Activated T-helper 2 cell treated with anti-CD3 and anti-CD28 coated beads, Interferon-gamma antibody, Interleukin-2, Interleukin-4, amounts not matched to agents 10 μg/mL and 5 μg/mL and 100 μg/mL, durations not matched to agents 14 hours and 24 hours and 36 hours (primary cell): ENCODE results near the gene LRTM2. TPM values are rescaled to one million over a fixed set of nuclear protein-coding genes. Genes with fewer than 3 reads are reported as not detected.

ENCODE experiments used
- DNase-seq: peaks from one replicate; pipeline ENCODE4 v3.0.0; 2021; ENCODE audit warnings: low spot score
- H3K27ac Mint-ChIP-seq: one replicate; pipeline ENCODE4 v1.8.0; 2021; ENCODE audit warnings: mixed read lengths
- H3K27me3 Mint-ChIP-seq: one replicate; pipeline ENCODE4 v1.8.0; 2021; ENCODE audit warnings: low read depth, mixed read lengths
- H3K36me3 Mint-ChIP-seq: one replicate; pipeline ENCODE4 v1.8.0; 2021; ENCODE audit warnings: low read depth, mixed read lengths
- H3K4me1 Mint-ChIP-seq: one replicate; pipeline ENCODE4 v1.8.0; 2021; ENCODE audit warnings: low read depth, mixed read lengths
- H3K4me3 Mint-ChIP-seq: one replicate; pipeline ENCODE4 v1.8.0; 2021; ENCODE audit warnings: low read depth, mild to moderate bottlenecking, moderate library complexity, mixed read lengths
- H3K9me3 Mint-ChIP-seq: one replicate; pipeline ENCODE4 v1.8.0; 2021; ENCODE audit warnings: mixed read lengths
- intact Hi-C: fragments of 100-400 bp; cut with micrococcal nuclease; formaldehyde crosslinking; loops from one replicate; pipeline ENCODE4 v1.15.1; 2023
- total RNA-seq: library from RNA; stranded (reverse); gene quantifications from 2 replicates; pipeline ENCODE4 v1.2.3, GENCODE V29; 2022

Gene LRTM2
- total RNA-seq, 1 donor from 2014 or later = 0.07 TPM

- H3K4me3 Mint-ChIP-seq = no peak overlapping the region
- H3K27me3 Mint-ChIP-seq = peaks cover 5% of the 10 kb centered on the region
- DNase-seq = no peak
- H3K27ac Mint-ChIP-seq = no peak overlapping the region
- H3K4me1 Mint-ChIP-seq = no peaks in the 10 kb centered on the region
- intact Hi-C loops = no loop called here
- H3K36me3 Mint-ChIP-seq = no peaks in the 10 kb centered on the region
- H3K9me3 Mint-ChIP-seq = no peaks in the 10 kb centered on the region
Measured at GRCh38 chr12:1846421-1847405, 26.3 kb downstream of the LRTM2 start.

GRCh38 chr12:1847411-1847810, 27.0 kb downstream of the LRTM2 start:
- H3K9me3 Mint-ChIP-seq = no peaks in the 10 kb centered on the region
- DNase-seq = no peak
- no peaks in the 10 kb centered on the region for H3K36me3 Mint-ChIP-seq
- H3K4me3 Mint-ChIP-seq = no peak overlapping the region
- peaks cover 5% of the 10 kb centered on the region for H3K27me3 Mint-ChIP-seq
- intact Hi-C loops = no loop called here
- H3K4me1 Mint-ChIP-seq = no peaks in the 10 kb centered on the region
- H3K27ac Mint-ChIP-seq = no peak overlapping the region

DNA sequence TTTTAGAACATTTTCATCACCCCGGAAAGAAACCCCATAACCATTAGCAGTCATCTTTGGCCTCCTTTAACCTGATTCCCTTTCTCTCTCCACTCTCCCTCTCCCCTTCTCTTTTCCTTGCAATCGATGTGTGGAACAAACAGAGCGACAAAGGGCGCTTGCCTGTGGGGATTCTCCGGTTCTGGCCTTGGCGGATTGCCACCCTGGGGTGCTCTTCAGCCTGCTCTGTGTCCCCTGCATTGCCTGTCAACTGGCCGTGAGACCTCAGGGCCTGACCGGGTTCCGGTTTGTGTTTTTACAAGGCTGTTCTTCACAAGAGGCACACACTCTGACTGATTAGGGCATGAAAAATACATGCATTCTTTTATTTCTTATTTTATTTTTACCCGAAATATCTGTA, 27.8 kb downstream of the LRTM2 start:
- H3K4me1 Mint-ChIP-seq = no peaks in the 10 kb centered on the region
- no peak overlapping the region for H3K4me3 Mint-ChIP-seq
- no peaks in the 10 kb centered on the region for H3K36me3 Mint-ChIP-seq
- DNase-seq = no peak
- H3K9me3 Mint-ChIP-seq = no peaks in the 10 kb centered on the region
- H3K27ac Mint-ChIP-seq = no peak overlapping the region
- peaks cover 5% of the 10 kb centered on the region for H3K27me3 Mint-ChIP-seq
- intact Hi-C loops = no loop called here

- H3K27me3 Mint-ChIP-seq = peaks cover 5% of the 10 kb centered on the region
- intact Hi-C loops = no loop called here
- no peaks in the 10 kb centered on the region for H3K9me3 Mint-ChIP-seq
- no peak overlapping the region for H3K27ac Mint-ChIP-seq
- no peaks in the 10 kb centered on the region for H3K4me1 Mint-ChIP-seq
- DNase-seq = no peak
- H3K36me3 Mint-ChIP-seq = no peaks in the 10 kb centered on the region
- no peak overlapping the region for H3K4me3 Mint-ChIP-seq
Measured at GRCh38 chr12:1848745-1849144, 28.4 kb downstream of the LRTM2 start.

DNA sequence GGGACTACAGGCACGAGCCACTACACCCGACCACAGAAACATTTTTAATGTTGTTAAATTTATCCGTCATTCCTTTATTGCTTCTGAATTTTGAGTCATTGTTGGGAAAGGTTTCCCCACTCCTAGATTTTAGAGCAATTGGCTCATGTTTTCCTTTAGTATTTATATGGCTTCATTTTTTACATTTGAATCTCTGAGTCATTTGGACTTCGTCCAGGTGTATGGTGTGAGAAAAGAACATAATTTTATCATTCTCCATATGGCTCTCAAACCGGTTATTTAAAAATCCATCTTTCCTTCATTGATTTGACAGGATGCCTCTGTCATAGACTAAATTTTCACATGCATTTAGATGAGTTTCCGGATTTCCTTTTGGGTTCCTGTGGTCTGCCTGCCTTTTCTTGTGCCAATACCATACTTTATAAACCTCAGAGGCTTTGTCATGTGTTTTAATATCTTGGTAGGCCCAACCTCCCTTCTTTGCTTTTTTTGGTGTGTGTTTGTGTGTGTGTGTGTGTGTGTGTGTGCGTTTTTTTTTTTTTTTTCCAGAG, 30.9 kb downstream of the LRTM2 start:
- Mint-ChIP-seq H3K9me3 (no peaks in the 10 kb centered on the region), H3K27ac (no peak overlapping the region), H3K4me3 (no peak overlapping the region), H3K4me1 (peaks cover 4% of the 10 kb centered on the region), H3K27me3 (peaks cover 5% of the 10 kb centered on the region), H3K36me3 (no peaks in the 10 kb centered on the region)
- intact Hi-C loops = no loop called here
- no peak for DNase-seq

DNA sequence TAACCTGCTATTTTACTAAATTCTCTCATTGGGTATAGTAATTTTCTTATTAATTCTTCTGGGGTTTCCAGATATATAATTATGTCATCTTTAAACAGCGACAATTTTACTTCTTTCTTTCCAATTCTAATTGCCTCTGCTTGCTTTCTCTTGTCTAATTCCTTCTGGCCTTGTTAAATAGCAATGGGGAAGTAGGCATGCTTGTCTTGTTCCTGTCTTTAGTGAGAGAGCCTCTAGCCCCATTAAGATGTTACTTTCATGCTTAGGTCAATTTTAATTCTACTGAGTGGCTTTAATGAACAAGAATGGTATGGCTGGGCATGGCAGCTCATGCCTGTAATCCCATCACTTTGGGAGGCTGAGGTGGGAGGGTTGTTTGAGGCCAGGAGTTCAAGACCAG, 31.7 kb downstream of the LRTM2 start:
- Mint-ChIP-seq H3K4me1 (peaks cover 4% of the 10 kb centered on the region), H3K9me3 (no peaks in the 10 kb centered on the region), H3K36me3 (no peaks in the 10 kb centered on the region), H3K27me3 (peaks cover 5% of the 10 kb centered on the region), H3K4me3 (no peak overlapping the region), H3K27ac (no peak overlapping the region)
- DNase-seq = no peak
- intact Hi-C loops = no loop called here

- H3K27ac Mint-ChIP-seq = no peak overlapping the region
- H3K27me3 Mint-ChIP-seq = peaks cover 5% of the 10 kb centered on the region
- H3K9me3 Mint-ChIP-seq = no peaks in the 10 kb centered on the region
- intact Hi-C loops = no loop called here
- no peak overlapping the region for H3K4me3 Mint-ChIP-seq
- no peaks in the 10 kb centered on the region for H3K36me3 Mint-ChIP-seq
- no peak for DNase-seq
- H3K4me1 Mint-ChIP-seq = peaks cover 4% of the 10 kb centered on the region
Measured at GRCh38 chr12:1853716-1854115, 33.4 kb downstream of the LRTM2 start.

- DNase-seq = no peak
- H3K4me1 Mint-ChIP-seq = peaks cover 4% of the 10 kb centered on the region
- H3K36me3 Mint-ChIP-seq = no peaks in the 10 kb centered on the region
- H3K9me3 Mint-ChIP-seq = no peaks in the 10 kb centered on the region
- no peak overlapping the region for H3K27ac Mint-ChIP-seq
- peaks cover 3% of the 10 kb centered on the region for H3K27me3 Mint-ChIP-seq
- H3K4me3 Mint-ChIP-seq = no peak overlapping the region
- intact Hi-C loops = no loop called here
Measured at GRCh38 chr12:1855241-1855640, 34.9 kb downstream of the LRTM2 start.

GRCh38 chr12:1857086-1857485, 36.7 kb downstream of the LRTM2 start:
- H3K36me3 Mint-ChIP-seq = no peaks in the 10 kb centered on the region

GRCh38 chr12:1857821-1858220, 37.5 kb downstream of the LRTM2 start:
- H3K36me3 Mint-ChIP-seq = no peaks in the 10 kb centered on the region

More at GRCh38 chr12:1857086-1857485, 36.7 kb downstream of the LRTM2 start:
- Mint-ChIP-seq H3K4me3 (no peak overlapping the region), H3K27ac (no peak overlapping the region), H3K27me3 (no peaks in the 10 kb centered on the region), H3K4me1 (peaks cover 4% of the 10 kb centered on the region), H3K9me3 (no peaks in the 10 kb centered on the region)
- intact Hi-C loops = no loop called here
- no peak for DNase-seq

GRCh38 chr12:1858456-1858855, 38.1 kb downstream of the LRTM2 start:
- Mint-ChIP-seq H3K4me3 (no peak overlapping the region), H3K27me3 (peaks cover 5% of the 10 kb centered on the region), H3K4me1 (peaks cover 4% of the 10 kb centered on the region), H3K36me3 (no peaks in the 10 kb centered on the region), H3K9me3 (no peaks in the 10 kb centered on the region), H3K27ac (no peak overlapping the region)
- intact Hi-C loops = no loop called here
- no peak for DNase-seq

More at GRCh38 chr12:1857821-1858220, 37.5 kb downstream of the LRTM2 start:
- intact Hi-C loops = no loop called here
- H3K4me1 Mint-ChIP-seq = peaks cover 4% of the 10 kb centered on the region
- no peak for DNase-seq
- no peaks in the 10 kb centered on the region for H3K9me3 Mint-ChIP-seq
- H3K27me3 Mint-ChIP-seq = peaks cover 2% of the 10 kb centered on the region
- H3K4me3 Mint-ChIP-seq = no peak overlapping the region
- no peak overlapping the region for H3K27ac Mint-ChIP-seq

DNA sequence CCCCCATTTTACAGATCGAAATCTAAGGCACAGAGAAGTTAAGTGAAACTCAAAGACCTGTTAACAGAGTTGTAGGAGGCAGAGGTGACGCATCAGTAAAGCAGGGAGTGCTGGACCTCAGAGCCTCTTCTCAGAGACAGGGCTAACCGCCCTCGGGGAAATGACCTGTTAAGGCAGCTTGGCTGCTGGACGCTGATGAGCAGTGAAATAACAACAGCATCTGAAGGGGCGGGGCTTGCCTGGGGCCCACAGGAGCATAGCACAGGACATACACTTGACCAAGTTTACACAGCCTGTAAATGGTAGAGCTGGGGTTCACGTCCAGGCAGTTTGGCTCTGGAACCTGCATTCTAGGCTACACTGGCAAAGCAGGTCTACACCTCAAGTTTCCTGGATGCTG, 39.3 kb downstream of the LRTM2 start:
- no peaks in the 10 kb centered on the region for H3K9me3 Mint-ChIP-seq

GRCh38 chr12:1862973-1863372, 42.6 kb downstream of the LRTM2 start:
- H3K4me1 Mint-ChIP-seq = no peaks in the 10 kb centered on the region
- H3K4me3 Mint-ChIP-seq = no peak overlapping the region
- intact Hi-C loops = no loop called here
- H3K27me3 Mint-ChIP-seq = peaks cover 18% of the 10 kb centered on the region
- H3K36me3 Mint-ChIP-seq = no peaks in the 10 kb centered on the region
- no peaks in the 10 kb centered on the region for H3K9me3 Mint-ChIP-seq
- no peak overlapping the region for H3K27ac Mint-ChIP-seq
- no peak for DNase-seq

More for the DNA sequence above, 39.3 kb downstream of the LRTM2 start:
- intact Hi-C loops = no loop called here
- no peak overlapping the region for H3K27ac Mint-ChIP-seq
- no peaks in the 10 kb centered on the region for H3K36me3 Mint-ChIP-seq
- no peak for DNase-seq
- H3K4me1 Mint-ChIP-seq = peaks cover 4% of the 10 kb centered on the region
- H3K4me3 Mint-ChIP-seq = no peak overlapping the region
- H3K27me3 Mint-ChIP-seq = peaks cover 6% of the 10 kb centered on the region
